Tibial artery (tissue), 4 donors: ENCODE data around the gene BRICD5.

Source experiments
- DNase-seq, 2 donors: peaks; one replicate each; pipeline ENCODE4 v3.0.0-alpha.2; 2019
- H3K27ac ChIP-seq, 2 donors: fragments of 200-600 bp; sonication (generic) in 1 of 2; 1 replicate in 1 of 2; 2 replicates in 1 of 2; pipeline ENCODE4 v1.5.1; 2018 to 2019; ENCODE audit warnings: mild to moderate bottlenecking in 1 of 2
- H3K27me3 ChIP-seq, 2 donors: fragments of 200-600 bp; sonication (generic) in 1 of 2; one replicate each; pipeline versions ENCODE4 v1.5.1 to v1.6.0; 2016 to 2019
- H3K36me3 ChIP-seq, 3 donors: fragments of 200-600 bp; sonication (generic) in 2 of 3; one replicate each; pipeline ENCODE4 v1.5.1; 2016 to 2019; ENCODE audit warnings: mild to moderate bottlenecking in 2 of 3
- H3K4me1 ChIP-seq, 4 donors: fragments of 200-600 bp; sonication (generic) in 2 of 4; 1 replicate in 3 of 4; 2 replicates in 1 of 4; pipeline ENCODE4 v1.5.1; 2016 to 2019
- H3K4me3 ChIP-seq, 2 donors: fragments of 200-600 bp; sonication (generic) in 1 of 2; 1 replicate in 1 of 2; 2 replicates in 1 of 2; pipeline ENCODE4 v1.5.1; 2018 to 2019; ENCODE audit warnings: mild to moderate bottlenecking in 2 of 2
- H3K9me3 ChIP-seq, 3 donors: fragments of 200-600 bp; sonication (generic) in 1 of 3; one replicate each; pipeline ENCODE4 v1.5.1; 2016 to 2019
- CTCF ChIP-seq, 2 experiments: fragments of 200-600 bp in 1 of 2; fragments of 450-650 bp in 1 of 2; IDR thresholded peaks; one replicate each; pipeline ENCODE4 v1.5.1; 2017 to 2019; ENCODE audit warnings: antibody characterized with exemption in 2 of 2, mild to moderate bottlenecking in 1 of 2, moderate library complexity in 1 of 2
- intact Hi-C: fragments of 100-400 bp; cut with DNase I; formaldehyde crosslinking; loops from one replicate; pipeline ENCODE4 v1.15.0; 2023; ENCODE audit warnings: low total_unique reads

The BRICD5 gene

GRCh38 chr16:2187212-2187611, 23.5 kb downstream of the BRICD5 start:
- intact Hi-C loops, result no loop called here
- no peak for TF ChIP-seq CTCF (IDR thresholded peaks at IDR 0.05)
- Histone ChIP-seq H3K27me3 (peaks cover 0 to 5% of the 10 kb centered on the region in 2 donors), H3K27ac (no peak overlapping the region), H3K4me3 (no peak overlapping the region), H3K36me3 (no peaks in the 10 kb centered on the region), H3K9me3 (no peaks in the 10 kb centered on the region), H3K4me1 (no peaks in the 10 kb centered on the region)
- DNase-seq, result no peak

GRCh38 chr16:2186505-2186904, 24.2 kb downstream of the BRICD5 start:
- no peak overlapping the region for H3K4me3 ChIP-seq
- H3K27me3 ChIP-seq, result peaks cover 0 to 5% of the 10 kb centered on the region in 2 donors
- DNase-seq, result no peak
- H3K27ac ChIP-seq, result no peak overlapping the region
- intact Hi-C loops, result no loop called here
- no peaks in the 10 kb centered on the region for H3K9me3 ChIP-seq
- H3K36me3 ChIP-seq, result no peaks in the 10 kb centered on the region
- TF ChIP-seq CTCF (IDR thresholded peaks at IDR 0.05), result no peak
- no peaks in the 10 kb centered on the region for H3K4me1 ChIP-seq

- Histone ChIP-seq H3K36me3 (no peaks in the 10 kb centered on the region), H3K4me3 (no peak overlapping the region), H3K9me3 (no peaks in the 10 kb centered on the region), H3K27ac (no peak overlapping the region), H3K4me1 (no peaks in the 10 kb centered on the region), H3K27me3 (peaks cover 0 to 5% of the 10 kb centered on the region in 2 donors)
- no peak for TF ChIP-seq CTCF (IDR thresholded peaks at IDR 0.05)
- no peak for DNase-seq
- intact Hi-C loops, result no loop called here
Observed at GRCh38 chr16:2186064-2186463, 24.6 kb downstream of the BRICD5 start.

- H3K27me3 ChIP-seq, result peaks cover 0 to 7% of the 10 kb centered on the region in 2 donors
- H3K36me3 ChIP-seq, result no peaks in the 10 kb centered on the region
- no peak overlapping the region for H3K4me3 ChIP-seq
- no peaks in the 10 kb centered on the region for H3K4me1 ChIP-seq
- no peaks in the 10 kb centered on the region for H3K9me3 ChIP-seq
- no peak for TF ChIP-seq CTCF (IDR thresholded peaks at IDR 0.05)
- no peak overlapping the region for H3K27ac ChIP-seq
- DNase-seq, result no peak
- intact Hi-C loops, result no loop called here
Observed at GRCh38 chr16:2184962-2185361, 25.7 kb downstream of the BRICD5 start.

GRCh38 chr16:2184346-2184745, 26.3 kb downstream of the BRICD5 start:
- Histone ChIP-seq H3K4me1 (no peaks in the 10 kb centered on the region), H3K9me3 (no peaks in the 10 kb centered on the region), H3K27ac (no peak overlapping the region), H3K36me3 (no peaks in the 10 kb centered on the region), H3K4me3 (no peak overlapping the region), H3K27me3 (peaks cover 0 to 10% of the 10 kb centered on the region in 2 donors)
- no peak for TF ChIP-seq CTCF (IDR thresholded peaks at IDR 0.05)
- no peak for DNase-seq
- intact Hi-C loops, result no loop called here

GRCh38 chr16:2183671-2184070, 27.0 kb downstream of the BRICD5 start:
- H3K9me3 ChIP-seq, result no peaks in the 10 kb centered on the region
- H3K4me3 ChIP-seq, result no peak overlapping the region
- no peaks in the 10 kb centered on the region for H3K36me3 ChIP-seq
- H3K27ac ChIP-seq, result no peak overlapping the region
- peaks cover 0 to 11% of the 10 kb centered on the region in 2 donors for H3K27me3 ChIP-seq
- intact Hi-C loops, result no loop called here
- no peak for DNase-seq
- TF ChIP-seq CTCF (IDR thresholded peaks at IDR 0.05), result no peak
- H3K4me1 ChIP-seq, result no peaks in the 10 kb centered on the region
